SK-N-SH (cell line): ENCODE data around the gene CDH4.

Experiments
- ELF1 ChIP-seq: IDR thresholded peaks from 2 replicates; pipeline ENCODE4 v1.4.0; 2012
- EP300 ChIP-seq, 2 experiments: IDR thresholded peaks; 2 replicates each; pipeline versions ENCODE4 v1.4.0 to v1.6.1; 2012; ENCODE audit warnings: borderline replicate concordance in 1 of 2, low read depth in 1 of 2, low read length in 1 of 2
- EZH2phosphoT487 ChIP-seq: fragments of 200-600 bp; sonication (generic); IDR thresholded peaks from 2 replicates; pipeline ENCODE4 v1.6.1; 2017; ENCODE audit warnings: low read depth, mixed run types, mild to moderate bottlenecking, antibody characterized with exemption, moderate library complexity, borderline replicate concordance
- FOSL2 ChIP-seq: IDR thresholded peaks from 2 replicates; pipeline ENCODE4 v1.4.0; 2012; ENCODE audit warnings: low read depth, mild to moderate bottlenecking, moderate library complexity, borderline replicate concordance
- NRF1 ChIP-seq: IDR thresholded peaks from 2 replicates; pipeline ENCODE4 v1.6.1; 2012; ENCODE audit warnings: low read depth, mild to moderate bottlenecking, low read length
- POLR2AphosphoS5 ChIP-seq: IDR thresholded peaks from 2 replicates; pipeline ENCODE4 v1.6.1; 2012; ENCODE audit warnings: low read depth, low read length
- RFX5 ChIP-seq: IDR thresholded peaks from 2 replicates; pipeline ENCODE4 v1.6.1; 2012; ENCODE audit warnings: mild to moderate bottlenecking, improper control_type of control experiment, low read length
- RXRA ChIP-seq: IDR thresholded peaks from 2 replicates; pipeline ENCODE4 v1.4.0; 2012; ENCODE audit warnings: low read depth, mild to moderate bottlenecking, borderline replicate concordance
- SIN3A ChIP-seq: IDR thresholded peaks from 2 replicates; pipeline ENCODE4 v1.6.1; 2012; ENCODE audit warnings: low read depth, mild to moderate bottlenecking, low read length, moderate library complexity, borderline replicate concordance
- SMC3 ChIP-seq: IDR thresholded peaks from 2 replicates; pipeline ENCODE4 v1.6.1; 2012; ENCODE audit warnings: low read depth, low read length, improper control_type of control experiment
- YY1 ChIP-seq: IDR thresholded peaks from 2 replicates; pipeline ENCODE4 v1.4.0; 2012; ENCODE audit warnings: low read depth, mild to moderate bottlenecking
- TF ChIP-seq, protein P1 (sequence below): fragments of 200-600 bp; sonication (generic); IDR thresholded peaks from 2 replicates; pipeline ENCODE4 v1.6.1; 2017; ENCODE audit warnings: antibody characterized with exemption, mild to moderate bottlenecking, moderate library complexity
- TF ChIP-seq, protein P2 (sequence below): IDR thresholded peaks from 2 replicates; pipeline ENCODE4 v1.6.1; 2012; ENCODE audit warnings: mild to moderate bottlenecking, low read depth, low read length, moderate library complexity

DNA sequence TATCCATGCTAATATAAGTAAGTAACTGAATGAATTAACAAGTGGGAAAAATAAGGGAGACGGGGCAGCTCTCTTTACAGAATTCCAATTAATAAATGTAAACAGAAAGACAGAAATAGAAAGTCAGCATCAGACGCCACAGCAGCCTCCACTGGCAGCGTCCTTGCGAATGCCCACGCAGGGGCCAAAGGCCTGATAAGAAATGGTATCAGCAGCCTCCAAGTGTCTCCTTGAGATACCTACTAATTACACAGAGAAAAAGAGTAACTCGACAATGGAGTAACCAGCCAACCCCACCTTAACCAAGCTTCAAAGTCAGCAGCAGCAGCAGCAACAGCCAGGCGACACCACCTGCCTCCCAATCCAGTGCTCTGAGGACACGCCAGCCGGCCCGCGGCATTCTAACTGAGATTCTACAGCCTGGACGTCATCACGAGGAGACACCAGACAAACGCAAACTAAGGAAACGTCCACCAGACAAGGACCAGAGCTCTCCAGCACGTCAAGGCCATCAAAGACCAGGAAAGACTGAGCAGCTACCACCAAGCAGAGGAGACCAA lies 734.8 kb downstream of the CDH4 start:
- TF ChIP-seq POLR2AphosphoS5 (no peak), RFX5 (no peak), RXRA (no peak), FOSL2 (no peak), YY1 (no peak), SIN3A (no peak), EP300 (IDR thresholded peaks at IDR 0.05; ENCODE audit: borderline replicate concordance in 1 of 2, low read depth in 1 of 2, low read length in 1 of 2) (no peak), EZH2phosphoT487 (no peak), SMC3 (no peak), ELF1 (no peak), NRF1 (no peak)
- TF ChIP-seq, protein P1, sequence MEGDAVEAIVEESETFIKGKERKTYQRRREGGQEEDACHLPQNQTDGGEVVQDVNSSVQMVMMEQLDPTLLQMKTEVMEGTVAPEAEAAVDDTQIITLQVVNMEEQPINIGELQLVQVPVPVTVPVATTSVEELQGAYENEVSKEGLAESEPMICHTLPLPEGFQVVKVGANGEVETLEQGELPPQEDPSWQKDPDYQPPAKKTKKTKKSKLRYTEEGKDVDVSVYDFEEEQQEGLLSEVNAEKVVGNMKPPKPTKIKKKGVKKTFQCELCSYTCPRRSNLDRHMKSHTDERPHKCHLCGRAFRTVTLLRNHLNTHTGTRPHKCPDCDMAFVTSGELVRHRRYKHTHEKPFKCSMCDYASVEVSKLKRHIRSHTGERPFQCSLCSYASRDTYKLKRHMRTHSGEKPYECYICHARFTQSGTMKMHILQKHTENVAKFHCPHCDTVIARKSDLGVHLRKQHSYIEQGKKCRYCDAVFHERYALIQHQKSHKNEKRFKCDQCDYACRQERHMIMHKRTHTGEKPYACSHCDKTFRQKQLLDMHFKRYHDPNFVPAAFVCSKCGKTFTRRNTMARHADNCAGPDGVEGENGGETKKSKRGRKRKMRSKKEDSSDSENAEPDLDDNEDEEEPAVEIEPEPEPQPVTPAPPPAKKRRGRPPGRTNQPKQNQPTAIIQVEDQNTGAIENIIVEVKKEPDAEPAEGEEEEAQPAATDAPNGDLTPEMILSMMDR, result no peak
- TF ChIP-seq, protein P2, sequence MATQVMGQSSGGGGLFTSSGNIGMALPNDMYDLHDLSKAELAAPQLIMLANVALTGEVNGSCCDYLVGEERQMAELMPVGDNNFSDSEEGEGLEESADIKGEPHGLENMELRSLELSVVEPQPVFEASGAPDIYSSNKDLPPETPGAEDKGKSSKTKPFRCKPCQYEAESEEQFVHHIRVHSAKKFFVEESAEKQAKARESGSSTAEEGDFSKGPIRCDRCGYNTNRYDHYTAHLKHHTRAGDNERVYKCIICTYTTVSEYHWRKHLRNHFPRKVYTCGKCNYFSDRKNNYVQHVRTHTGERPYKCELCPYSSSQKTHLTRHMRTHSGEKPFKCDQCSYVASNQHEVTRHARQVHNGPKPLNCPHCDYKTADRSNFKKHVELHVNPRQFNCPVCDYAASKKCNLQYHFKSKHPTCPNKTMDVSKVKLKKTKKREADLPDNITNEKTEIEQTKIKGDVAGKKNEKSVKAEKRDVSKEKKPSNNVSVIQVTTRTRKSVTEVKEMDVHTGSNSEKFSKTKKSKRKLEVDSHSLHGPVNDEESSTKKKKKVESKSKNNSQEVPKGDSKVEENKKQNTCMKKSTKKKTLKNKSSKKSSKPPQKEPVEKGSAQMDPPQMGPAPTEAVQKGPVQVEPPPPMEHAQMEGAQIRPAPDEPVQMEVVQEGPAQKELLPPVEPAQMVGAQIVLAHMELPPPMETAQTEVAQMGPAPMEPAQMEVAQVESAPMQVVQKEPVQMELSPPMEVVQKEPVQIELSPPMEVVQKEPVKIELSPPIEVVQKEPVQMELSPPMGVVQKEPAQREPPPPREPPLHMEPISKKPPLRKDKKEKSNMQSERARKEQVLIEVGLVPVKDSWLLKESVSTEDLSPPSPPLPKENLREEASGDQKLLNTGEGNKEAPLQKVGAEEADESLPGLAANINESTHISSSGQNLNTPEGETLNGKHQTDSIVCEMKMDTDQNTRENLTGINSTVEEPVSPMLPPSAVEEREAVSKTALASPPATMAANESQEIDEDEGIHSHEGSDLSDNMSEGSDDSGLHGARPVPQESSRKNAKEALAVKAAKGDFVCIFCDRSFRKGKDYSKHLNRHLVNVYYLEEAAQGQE, result no peak
